Right atrium auricular region (tissue), 2 donors: Measurements from ENCODE around the gene KCTD5. TPM values are rescaled to one million over a fixed set of nuclear protein-coding genes. Genes with fewer than 3 reads are reported as not detected.

Experiments used
- DNase-seq: peaks from one replicate; pipeline ENCODE4 v3.0.0-alpha.2; 2019; ENCODE audit warnings: low spot score
- H3K27ac ChIP-seq, 2 donors: fragments of 200-600 bp; sonication (generic); 1 replicate in 1 of 2; 2 replicates in 1 of 2; pipeline ENCODE4 v1.5.1; 2016 to 2019
- H3K27me3 ChIP-seq, 2 donors: fragments of 200-600 bp; sonication (generic); one replicate each; pipeline versions ENCODE4 v1.5.1 to v1.6.0; 2017 to 2019
- H3K36me3 ChIP-seq: fragments of 200-600 bp; sonication (generic); one replicate; pipeline ENCODE4 v1.5.1; 2016
- H3K4me1 ChIP-seq, 2 donors: fragments of 200-600 bp; sonication (generic); one replicate each; pipeline versions ENCODE4 v1.5.1 to v1.6.0; 2017 to 2019
- H3K4me3 ChIP-seq, 2 donors: fragments of 200-600 bp; sonication (generic); 1 replicate in 1 of 2; 2 replicates in 1 of 2; pipeline ENCODE4 v1.5.1; 2017 to 2019; ENCODE audit warnings: mild to moderate bottlenecking in 1 of 2, moderate library complexity in 1 of 2
- H3K9me3 ChIP-seq, 2 donors: fragments of 200-600 bp; sonication (generic); one replicate each; pipeline ENCODE4 v1.5.1; 2019
- CTCF ChIP-seq, 2 donors: fragments of 200-600 bp; sonication (generic); IDR thresholded peaks; one replicate each; pipeline ENCODE4 v1.5.1; 2019; ENCODE audit warnings: antibody characterized with exemption in 2 of 2
- total RNA-seq, 2 donors: library from RNA; depleted of rRNA; stranded (reverse); fragments of >200 nt; gene quantifications; one replicate each; pipeline ENCODE4 v1.1.0, GENCODE V29; 2016

Gene KCTD5
- total RNA-seq, 2 donors from 2014 or later = 12.5 to 15.6 TPM

- no peak for DNase-seq
- Histone ChIP-seq H3K4me3 (no peak overlapping the region), H3K9me3 (no peaks in the 10 kb centered on the region), H3K27me3 (no peaks in the 10 kb centered on the region), H3K27ac (no peak overlapping the region), H3K36me3 (peaks cover 36% of the 10 kb centered on the region), H3K4me1 (peaks cover 0 to 5% of the 10 kb centered on the region in 2 donors)
- TF ChIP-seq CTCF (IDR thresholded peaks at IDR 0.05) = no peak
Measured at GRCh38 chr16:2708955-2709587, 26.7 kb downstream of the KCTD5 start.

- no peak overlapping the region for H3K27ac ChIP-seq
- no peaks in the 10 kb centered on the region for H3K27me3 ChIP-seq
- no peak for TF ChIP-seq CTCF (IDR thresholded peaks at IDR 0.05)
- no peak overlapping the region for H3K4me3 ChIP-seq
- no peaks in the 10 kb centered on the region for H3K9me3 ChIP-seq
- H3K4me1 ChIP-seq = no peaks in the 10 kb centered on the region
- peaks cover 36% of the 10 kb centered on the region for H3K36me3 ChIP-seq
- no peak for DNase-seq
Measured at GRCh38 chr16:2709588-2709984, 27.3 kb downstream of the KCTD5 start.

GRCh38 chr16:2710021-2710710 lies 27.8 kb downstream of the KCTD5 start:
- Histone ChIP-seq H3K27me3 (no peaks in the 10 kb centered on the region), H3K4me3 (no peak overlapping the region), H3K9me3 (no peaks in the 10 kb centered on the region), H3K4me1 (peaks cover 0 to under 1% of the 10 kb centered on the region in 2 donors), H3K36me3 (peaks cover 31% of the 10 kb centered on the region), H3K27ac (no peak overlapping the region)
- DNase-seq = no peak
- no peak for TF ChIP-seq CTCF (IDR thresholded peaks at IDR 0.05)

- no peak for DNase-seq
- Histone ChIP-seq H3K36me3 (peaks cover 25% of the 10 kb centered on the region), H3K4me3 (no peak overlapping the region), H3K9me3 (no peaks in the 10 kb centered on the region), H3K4me1 (peaks cover 0 to 6% of the 10 kb centered on the region in 2 donors), H3K27me3 (no peaks in the 10 kb centered on the region), H3K27ac (no peak overlapping the region)
- no peak for TF ChIP-seq CTCF (IDR thresholded peaks at IDR 0.05)
Measured at GRCh38 chr16:2710711-2711231, 28.4 kb downstream of the KCTD5 start.

GRCh38 chr16:2711370-2712062 lies 29.2 kb downstream of the KCTD5 start:
- Histone ChIP-seq H3K4me1 (peaks cover 0 to 9% of the 10 kb centered on the region in 2 donors), H3K4me3 (no peak overlapping the region), H3K27me3 (no peaks in the 10 kb centered on the region), H3K9me3 (no peaks in the 10 kb centered on the region), H3K27ac (no peak overlapping the region), H3K36me3 (peaks cover 23% of the 10 kb centered on the region)
- DNase-seq = no peak
- no peak for TF ChIP-seq CTCF (IDR thresholded peaks at IDR 0.05)
